HG03565 (cell line): ENCODE results near the gene GH2.

Experiments
- ATAC-seq: cut with Tn5 transposase; IDR thresholded peaks from one replicate; pipeline ENCODE4 v1.9.1; 2021; ENCODE audit warnings: mild to moderate bottlenecking, moderate library complexity; ENCODE audit not compliant: unreplicated experiment

GH2 gene

DNA sequence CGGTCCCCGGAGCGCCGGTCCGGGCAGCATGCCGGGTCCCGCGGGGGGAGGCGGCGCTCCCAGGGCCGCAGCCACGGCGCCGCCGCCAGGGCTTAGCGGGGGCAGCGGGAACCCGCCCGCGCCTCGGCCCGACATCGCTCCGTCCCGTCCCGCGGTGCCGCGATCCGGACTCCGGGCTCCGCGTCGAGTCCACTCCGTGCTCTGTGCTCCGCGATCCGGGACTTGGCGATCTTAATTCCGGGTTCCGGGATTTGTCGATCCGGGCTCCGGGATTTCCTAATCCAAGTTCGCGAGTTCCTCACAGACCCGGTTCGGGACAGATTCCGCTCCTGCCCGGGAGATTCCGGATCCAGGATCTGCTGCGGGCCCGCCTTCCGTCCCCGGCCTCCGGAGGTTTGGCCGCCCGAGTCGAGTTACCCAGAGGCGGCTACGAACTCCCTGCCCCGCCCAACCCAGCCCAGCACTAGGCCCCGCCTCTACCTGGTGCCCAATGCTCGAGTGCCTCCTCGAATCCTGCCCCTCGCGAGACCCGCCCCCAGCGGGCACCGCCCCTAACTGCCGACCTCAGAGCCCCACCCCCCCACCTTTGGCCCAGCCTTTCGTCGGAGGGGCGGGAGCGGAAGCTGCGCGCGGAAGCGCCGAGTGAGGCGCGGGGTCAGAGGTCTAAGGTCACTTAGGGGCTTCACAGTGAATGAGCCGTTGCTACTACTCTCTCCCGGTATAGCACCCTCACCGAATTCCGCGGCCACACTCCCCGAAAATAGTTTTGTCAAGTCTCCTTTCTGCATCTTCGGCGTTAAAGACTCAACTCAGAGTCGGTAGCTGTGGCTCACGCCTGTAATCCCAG lies 39.0 kb downstream of the GH2 start, which contains the start of gene SMARCD2:
Gene SMARCD2 (minus strand): TSS at position 146 of the 847 bp plus-strand sequence. CDS start 11 bp downstream, at position 135.
- peak; percentile 68 for ATAC-seq

DNA sequence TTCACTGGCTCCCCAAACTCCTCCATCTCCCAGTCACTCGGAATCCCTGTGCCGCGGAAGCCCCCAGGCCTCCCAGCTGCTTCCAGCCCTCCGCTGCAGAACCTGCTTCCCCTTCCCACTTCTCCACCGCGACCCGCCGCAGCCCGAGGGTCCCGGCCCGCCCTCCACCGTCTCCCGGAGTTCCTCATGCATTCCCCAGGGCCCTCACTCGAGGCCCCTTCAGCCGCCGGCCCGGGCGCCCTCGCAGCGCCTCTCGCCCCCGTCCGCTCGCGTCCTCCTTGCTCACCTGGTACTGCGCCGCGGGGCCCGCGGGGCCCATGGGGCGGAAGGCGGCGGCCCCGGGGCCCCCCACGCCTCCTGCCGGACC lies 39.6 kb downstream of the GH2 start:
- peak; percentile 17 for ATAC-seq

DNA sequence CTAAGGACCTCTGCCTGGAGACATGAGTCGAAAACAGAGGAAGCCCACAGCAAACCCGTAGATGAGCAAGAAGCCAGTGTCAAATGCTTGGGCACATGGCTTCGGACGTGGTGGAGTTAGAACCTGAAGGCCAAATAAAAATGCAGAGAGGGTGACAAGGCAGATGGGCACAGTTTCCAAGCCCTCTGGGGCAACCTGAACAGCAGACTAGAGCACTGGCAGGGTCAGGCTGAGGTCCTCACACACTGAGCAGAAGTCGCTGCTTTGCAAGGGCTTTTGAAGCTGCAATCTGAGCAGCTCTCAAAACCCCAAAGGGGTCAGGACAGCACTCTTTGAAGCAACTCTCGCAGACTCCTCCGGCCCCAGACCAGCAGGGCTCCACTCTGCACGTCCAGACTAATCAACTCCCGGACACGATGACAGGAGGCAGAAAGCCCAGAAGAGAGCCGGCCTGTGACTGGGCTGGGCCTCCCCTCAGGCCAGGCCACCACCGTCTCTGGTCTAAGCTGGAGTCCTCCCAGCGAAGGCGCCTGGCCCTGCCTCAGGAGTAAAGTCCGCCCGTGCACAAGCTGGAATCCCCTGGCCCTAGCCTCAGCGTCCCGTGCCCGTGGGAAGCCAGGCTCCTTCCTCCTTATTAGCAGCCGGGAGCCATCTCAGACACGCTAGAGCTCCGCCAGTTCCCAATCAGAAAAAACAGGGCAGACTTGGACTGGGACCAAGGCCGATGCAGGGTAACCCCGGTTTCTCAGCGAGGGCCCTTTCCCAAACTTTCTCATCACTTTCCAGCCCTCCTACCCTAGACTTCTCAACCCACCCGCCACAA lies 40.2 kb downstream of the GH2 start:
- ATAC-seq = no peak

DNA sequence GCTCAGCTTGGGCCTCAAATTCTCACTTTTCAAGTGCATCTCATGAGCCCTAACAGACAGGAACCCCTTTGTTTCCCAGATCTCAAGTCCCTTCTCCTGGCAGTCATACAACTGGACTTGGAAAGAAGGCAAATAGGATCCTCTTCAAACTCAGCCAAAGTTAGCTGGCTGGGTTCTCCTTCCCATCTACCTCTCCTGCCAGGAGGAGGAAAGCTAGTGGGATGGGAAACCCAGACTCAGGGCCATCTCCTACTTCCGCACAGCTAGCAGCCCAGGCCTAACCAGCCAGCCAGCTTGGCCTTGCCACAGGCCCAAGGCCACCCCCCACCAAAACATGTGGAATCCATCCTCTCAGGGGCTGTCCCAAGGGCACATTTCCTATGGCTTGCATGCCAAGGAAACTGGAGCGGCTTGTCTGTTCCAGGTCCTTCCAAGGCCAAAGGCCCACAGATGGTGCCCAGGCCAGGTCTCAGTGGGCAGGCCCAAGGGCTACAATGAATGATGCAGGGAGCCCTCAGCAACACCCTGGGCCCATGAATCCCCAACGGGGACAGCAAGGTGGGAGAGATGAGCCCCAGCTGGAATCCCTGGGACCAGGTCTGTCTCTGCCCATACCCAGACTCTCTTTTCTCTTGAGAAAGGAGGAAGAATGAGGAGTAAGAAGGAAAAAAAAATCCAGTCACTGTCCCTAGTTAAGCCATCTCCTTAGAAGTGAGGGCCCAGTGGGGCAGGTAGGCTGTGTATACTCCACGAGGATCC lies 41.0 kb downstream of the GH2 start:
- no peak for ATAC-seq

DNA sequence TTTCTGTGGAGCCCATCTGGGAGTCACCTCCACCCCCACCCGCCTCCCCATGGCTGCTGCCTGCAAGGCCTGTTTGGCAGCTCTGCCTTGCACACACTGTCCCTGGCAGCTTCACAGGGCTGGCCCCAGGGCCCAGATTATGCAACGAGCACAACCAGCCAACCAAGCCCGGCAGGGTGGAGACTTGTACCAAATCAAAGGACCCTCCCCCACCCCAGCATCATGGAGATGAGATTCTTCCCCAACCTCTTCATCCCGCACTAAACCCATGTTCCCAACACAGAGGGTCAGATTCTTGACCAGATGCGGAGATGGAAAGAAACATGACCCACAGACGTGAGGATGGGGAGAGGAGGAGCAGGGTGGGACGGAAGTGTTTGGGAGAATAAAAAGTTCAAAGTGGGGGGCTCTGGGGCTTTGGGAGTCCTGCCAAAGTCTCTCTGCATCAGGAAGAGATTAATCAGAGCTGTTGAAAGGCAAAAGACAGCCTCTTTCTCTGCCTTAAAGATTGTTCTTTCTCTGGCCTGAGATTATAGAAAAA lies 43.0 kb downstream of the GH2 start:
- ATAC-seq = no peak

DNA sequence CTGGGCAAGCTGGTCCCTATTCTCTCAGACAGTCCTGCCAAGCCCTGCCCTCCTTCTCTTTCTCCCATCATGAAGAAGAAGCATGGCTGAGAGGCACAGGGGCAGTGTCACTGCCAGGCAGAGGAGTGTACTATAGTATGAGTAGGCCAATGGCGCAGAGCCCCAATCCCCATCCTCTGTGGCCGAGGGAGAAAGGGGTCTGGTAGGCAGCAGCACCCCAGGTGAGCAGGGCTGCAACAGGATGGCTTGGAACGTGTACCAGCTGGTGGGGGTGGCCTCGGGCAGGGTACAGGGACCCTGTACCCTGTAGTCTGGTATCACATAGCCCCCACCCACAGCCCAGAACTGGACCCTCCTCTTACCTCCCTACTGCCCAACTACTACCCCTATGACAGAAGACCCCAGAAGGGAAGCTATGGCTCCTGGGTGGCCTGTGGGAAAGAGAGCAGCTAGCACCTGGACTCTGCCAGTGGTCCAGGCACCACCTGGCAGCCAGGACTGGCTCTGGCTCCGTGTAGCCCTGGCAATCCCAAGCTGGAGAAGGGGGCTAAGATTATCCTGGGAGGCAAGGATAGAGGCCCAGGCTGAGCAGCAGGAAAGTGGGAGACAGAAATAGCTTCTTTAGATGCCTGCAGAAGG lies 43.7 kb downstream of the GH2 start:
- no peak for ATAC-seq

DNA sequence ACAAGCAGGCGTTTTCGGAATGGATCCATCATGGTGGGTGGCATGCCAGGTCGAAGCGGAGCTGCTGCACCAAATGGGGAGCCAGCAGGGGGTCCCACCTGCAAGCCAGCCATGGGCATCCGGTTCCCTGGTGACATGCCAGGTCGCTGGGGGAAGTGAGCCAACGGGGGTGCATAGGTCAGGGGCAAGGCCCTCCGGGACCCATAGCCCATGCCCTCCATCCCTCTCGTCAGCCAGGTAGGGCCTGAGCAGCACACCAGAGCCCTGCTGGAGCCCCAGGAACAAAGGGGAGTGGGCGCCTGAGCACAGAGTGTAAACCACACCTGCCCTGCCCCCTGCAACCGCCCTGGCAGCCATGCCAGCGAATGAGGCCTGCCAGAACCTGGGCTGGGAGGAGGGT lies 44.3 kb downstream of the GH2 start:
- ATAC-seq = no peak

DNA sequence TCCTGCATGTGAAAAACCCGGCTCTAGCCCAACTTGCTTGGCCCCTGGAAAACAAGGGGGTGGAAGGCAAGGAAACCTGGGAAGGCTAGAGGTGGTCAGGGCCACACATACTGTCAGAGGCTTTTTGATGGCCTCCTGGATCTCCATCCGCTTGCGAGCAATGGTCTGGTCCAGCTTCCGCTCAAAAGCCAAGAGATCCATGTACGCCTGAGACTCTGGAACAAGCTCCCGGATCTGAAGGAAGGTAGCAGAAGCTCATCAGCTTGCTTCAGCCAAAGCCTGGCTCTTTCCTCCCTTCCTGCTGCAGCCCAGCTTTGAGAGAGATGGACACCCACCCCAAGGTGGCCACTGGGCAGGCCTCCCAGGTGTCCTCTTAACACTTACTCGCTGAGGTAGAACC lies 44.9 kb downstream of the GH2 start:
- no peak for ATAC-seq

DNA sequence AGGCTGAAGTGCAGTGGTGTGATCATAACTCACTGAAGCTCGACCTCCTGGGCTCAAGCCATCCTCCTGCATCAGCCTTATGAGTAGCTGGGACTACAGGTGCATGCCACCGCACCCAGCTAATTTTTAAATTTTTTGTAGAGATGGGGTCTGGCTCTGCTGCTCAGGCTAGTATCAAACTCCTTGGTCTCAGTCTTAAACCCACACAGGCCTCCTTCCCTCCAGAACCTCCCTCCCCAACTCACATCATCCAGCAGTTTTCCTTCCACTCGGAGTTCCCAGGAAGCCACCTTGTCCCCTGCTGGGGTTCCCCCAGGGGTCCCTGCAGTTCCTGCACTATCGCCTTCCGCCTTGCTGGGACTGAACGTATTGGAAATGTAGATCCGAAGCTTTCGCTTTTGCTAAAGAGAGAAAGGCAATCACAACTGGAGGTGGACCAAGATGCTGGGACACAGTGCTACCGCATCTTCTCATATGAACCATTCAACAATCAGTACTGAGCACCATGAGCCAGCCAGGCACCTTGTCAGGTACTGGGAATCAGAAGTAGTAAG lies 46.5 kb downstream of the GH2 start:
- ATAC-seq = no peak

DNA sequence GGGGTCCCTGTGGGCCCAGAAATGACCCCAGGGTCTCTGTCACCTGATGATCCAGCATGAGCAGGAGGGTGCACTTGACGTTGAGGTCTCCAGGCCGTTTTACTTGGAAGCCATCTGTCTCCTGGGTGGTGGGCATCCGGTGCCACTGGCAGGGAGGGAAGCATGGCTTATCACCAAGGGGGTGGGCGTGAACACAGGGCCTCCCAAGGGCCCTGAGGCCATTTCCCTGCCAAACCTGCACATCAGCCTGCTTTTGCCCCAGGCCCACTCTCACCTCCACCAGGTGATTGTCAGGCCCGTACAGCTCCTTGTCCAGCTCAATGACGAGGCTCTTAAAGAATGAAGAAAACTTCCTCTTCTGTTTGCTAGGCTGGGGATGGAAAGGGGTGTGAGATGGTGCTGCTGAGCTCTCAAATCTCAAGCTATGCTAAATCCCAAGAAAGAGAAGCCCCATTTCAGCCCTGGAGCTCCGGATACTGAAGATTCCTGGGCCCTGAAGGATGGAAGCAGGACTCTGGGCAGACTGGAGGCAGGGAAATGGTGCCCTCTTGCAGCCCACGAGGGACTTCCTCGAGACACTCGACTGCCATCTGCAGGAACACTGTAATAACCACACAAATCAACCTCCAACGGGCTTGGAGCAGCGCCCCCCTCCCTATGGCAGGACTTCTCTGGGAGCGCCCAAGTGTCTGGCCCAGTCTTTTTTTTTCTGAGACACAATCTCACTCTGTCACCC lies 47.1 kb downstream of the GH2 start:
- peak; percentile 53 for ATAC-seq

DNA sequence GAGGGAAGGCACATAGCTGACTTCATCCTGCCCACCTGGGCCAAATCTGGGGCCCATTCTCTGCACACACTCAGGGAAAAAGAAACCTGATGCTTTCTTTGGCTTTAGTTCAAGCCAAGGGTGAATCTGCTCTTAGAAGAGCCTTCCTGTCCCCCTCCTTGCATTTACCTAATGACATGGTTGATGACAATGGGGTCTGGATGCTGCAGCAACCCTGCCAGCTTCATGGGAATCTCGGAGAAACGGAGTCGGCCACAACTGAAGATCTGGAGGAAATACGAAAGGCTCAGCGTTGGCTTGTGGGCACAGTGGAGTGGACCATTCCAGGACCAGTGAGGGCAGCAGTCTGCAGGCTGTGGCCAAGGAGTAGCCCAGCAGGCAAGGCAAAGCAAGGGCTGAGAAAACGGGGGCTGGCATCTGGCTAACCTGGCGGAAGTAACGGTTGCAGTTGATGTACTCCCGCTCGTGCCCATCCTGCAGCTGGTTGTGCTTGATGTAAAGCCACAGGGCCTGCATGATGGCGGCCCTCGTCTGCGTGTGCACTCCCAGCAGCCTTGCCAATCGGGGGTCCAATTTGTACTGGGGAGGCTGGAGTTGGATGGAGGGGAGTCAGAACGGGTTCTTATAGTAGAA lies 47.9 kb downstream of the GH2 start:
- no peak for ATAC-seq

DNA sequence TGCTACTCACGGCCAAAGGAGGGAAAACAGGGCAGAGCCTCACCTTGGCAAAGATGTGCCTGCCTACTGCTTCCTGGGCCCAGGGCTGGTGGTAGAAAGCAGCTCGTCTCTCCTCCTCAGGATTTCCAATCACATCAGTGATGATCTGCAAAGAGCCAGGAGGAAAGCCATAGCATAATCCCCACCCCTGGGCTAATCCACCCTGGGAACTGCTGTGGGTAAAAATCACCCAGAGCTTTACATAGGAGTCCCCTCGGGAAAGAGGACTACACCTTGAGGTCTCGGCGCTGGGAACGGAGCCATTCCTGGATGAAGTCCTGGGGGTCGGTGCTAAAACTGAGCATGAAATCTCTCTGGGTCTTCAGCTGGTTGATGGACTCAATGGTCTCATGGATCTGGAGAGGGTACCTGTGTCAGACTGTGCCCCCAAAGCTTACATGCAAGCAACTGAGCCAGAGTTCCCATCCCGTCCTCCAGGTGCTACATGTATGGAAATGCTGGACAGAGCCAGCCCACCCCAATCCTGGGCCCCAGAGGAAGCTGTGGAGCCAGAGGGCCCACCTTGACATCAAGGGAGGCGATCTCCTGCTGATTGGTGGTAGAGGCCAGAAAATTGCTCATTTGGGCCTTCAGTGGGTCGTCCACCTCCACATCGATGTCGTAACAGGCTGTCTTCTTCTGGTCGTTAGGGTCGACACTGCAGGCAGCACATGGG lies 48.6 kb downstream of the GH2 start:
- ATAC-seq = no peak

DNA sequence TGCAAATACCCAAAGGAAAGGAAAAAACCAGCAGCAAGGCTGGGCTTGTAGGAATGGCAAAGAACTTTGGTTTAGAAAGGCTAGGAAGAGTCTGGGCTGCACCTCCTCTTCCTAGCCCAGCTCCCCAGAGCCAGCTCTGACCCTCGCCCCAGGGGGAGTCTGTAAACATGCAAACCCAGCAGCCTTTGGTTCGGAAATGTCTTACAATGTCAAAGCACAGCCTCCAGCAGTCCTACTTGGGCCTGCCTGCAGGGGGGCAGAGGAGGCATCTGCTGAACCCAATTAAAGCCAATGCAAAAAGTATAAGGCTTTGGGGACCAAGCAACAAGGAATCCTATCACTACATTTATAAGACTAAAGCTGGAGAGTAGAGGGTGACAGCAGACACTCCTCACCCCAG lies 49.3 kb downstream of the GH2 start:
- ATAC-seq = no peak

DNA sequence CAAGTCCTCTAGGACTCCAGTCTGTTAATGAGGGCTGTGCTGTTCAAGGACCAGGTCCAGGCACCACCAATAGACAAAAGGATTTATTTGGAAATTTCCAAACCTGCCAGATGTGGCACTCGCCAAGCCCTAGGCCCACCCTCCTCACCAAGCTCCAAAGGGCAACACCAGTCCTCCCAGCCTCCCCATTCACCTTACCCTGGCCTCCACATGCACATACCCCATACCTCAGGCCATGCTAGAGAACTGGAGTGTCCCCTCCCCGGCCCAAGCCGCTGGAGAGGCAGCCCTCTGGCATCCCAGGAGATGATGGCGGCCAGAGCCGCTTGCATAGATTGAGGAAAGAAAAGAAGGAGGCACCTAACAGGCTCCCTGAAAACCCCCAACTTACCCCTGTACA lies 49.7 kb downstream of the GH2 start:
- ATAC-seq = no peak

DNA sequence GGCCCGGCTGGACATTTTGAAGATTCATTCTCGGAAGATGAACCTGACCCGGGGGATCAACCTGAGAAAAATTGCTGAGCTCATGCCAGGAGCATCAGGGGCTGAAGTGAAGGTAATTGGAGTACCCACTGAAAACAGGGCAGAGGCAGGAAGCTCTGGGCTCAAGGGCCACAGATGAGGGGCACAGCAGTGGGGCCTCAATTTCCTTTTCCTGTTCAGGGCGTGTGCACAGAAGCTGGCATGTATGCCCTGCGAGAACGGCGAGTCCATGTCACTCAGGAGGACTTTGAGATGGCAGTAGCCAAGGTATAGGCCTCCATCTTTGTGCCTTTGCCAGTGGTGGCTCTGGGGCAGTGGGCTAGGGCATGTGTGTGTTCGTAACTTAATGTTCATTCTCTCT lies 50.2 kb downstream of the GH2 start:
- no peak for ATAC-seq

DNA sequence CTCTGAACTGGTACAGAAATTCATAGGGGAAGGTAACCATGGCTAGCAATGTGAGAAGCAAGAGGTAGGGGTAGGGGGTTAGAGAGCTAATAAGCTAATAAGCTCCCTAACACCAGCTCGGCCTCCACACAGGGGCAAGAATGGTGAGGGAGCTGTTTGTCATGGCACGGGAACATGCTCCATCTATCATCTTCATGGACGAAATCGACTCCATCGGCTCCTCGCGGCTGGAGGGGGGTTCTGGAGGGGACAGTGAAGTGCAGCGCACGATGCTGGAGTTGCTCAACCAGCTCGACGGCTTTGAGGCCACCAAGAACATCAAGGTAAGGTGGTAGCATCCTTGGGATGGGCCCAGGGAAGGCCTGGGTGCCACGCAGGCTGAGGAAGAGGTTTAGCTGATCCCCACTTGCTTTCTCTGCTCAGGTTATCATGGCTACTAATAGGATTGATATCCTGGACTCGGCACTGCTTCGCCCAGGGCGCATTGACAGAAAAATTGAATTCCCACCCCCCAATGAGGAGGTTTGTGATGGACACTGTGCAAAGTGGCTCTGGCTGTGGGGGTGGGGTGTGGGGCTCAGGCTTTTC lies 50.7 kb downstream of the GH2 start:
- no peak for ATAC-seq

DNA sequence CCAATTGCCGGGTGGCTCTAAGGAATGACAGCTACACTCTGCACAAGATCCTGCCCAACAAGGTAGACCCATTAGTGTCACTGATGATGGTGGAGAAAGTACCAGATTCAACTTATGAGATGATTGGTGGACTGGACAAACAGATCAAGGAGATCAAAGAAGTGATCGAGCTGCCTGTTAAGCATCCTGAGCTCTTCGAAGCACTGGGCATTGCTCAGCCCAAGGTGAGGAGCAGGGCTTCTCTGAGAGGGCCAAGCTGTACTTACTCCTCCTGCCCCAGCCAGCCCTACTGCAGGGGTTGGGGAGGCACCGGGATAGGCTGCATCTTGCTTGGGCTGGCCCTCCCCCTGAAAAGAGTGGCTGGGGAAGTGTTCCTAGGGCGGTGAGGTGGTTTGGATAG lies 51.5 kb downstream of the GH2 start:
- no peak for ATAC-seq
